Retinal pigment epithelial cell (primary cell): ENCODE results near the gene TBL1X.
A peak's percentile ranks its signal among the peaks of the same experiment; 100 is the strongest.

ENCODE experiments used
- DNase-seq: peaks from one replicate; pipeline ENCODE4 v3.0.0-alpha.2; 2010; ENCODE audit warnings: low read depth
- H3K4me3 ChIP-seq: 2 replicates; pipeline ENCODE4 v1.5.1; 2011; ENCODE audit warnings: mild to moderate bottlenecking, low read length, control low read depth, moderate library complexity
- TF ChIP-seq, protein P1 (sequence below): conservative IDR thresholded peaks from 2 replicates; pipeline ENCODE4 v1.5.1; 2011; ENCODE audit warnings: low read depth, low read length, control low read depth, inconsistent platforms

The TBL1X gene

DNA sequence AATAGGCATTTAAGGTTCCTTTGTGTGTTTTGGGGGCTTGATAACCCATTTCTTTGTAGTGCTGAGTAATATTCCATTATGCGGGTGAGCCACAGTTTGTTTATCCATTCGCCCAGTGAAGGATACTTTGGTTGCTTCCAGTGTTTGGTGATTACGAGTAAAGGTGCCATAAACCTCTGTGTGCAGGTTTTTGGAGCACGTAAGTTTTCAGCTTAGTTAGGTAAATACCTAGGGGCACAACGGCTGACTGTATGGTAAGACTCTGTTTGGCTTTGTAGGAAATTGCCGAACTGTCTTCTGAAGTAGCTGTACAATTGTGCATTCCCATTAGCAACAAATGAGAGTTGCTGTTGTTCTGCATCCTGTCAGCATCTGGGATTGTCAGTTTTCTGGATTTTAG lies 3.8 kb upstream of the TBL1X start:
- TF ChIP-seq, protein P1, sequence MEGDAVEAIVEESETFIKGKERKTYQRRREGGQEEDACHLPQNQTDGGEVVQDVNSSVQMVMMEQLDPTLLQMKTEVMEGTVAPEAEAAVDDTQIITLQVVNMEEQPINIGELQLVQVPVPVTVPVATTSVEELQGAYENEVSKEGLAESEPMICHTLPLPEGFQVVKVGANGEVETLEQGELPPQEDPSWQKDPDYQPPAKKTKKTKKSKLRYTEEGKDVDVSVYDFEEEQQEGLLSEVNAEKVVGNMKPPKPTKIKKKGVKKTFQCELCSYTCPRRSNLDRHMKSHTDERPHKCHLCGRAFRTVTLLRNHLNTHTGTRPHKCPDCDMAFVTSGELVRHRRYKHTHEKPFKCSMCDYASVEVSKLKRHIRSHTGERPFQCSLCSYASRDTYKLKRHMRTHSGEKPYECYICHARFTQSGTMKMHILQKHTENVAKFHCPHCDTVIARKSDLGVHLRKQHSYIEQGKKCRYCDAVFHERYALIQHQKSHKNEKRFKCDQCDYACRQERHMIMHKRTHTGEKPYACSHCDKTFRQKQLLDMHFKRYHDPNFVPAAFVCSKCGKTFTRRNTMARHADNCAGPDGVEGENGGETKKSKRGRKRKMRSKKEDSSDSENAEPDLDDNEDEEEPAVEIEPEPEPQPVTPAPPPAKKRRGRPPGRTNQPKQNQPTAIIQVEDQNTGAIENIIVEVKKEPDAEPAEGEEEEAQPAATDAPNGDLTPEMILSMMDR, result no peak
- no peak overlapping the region for H3K4me3 ChIP-seq
- no peak for DNase-seq

DNA sequence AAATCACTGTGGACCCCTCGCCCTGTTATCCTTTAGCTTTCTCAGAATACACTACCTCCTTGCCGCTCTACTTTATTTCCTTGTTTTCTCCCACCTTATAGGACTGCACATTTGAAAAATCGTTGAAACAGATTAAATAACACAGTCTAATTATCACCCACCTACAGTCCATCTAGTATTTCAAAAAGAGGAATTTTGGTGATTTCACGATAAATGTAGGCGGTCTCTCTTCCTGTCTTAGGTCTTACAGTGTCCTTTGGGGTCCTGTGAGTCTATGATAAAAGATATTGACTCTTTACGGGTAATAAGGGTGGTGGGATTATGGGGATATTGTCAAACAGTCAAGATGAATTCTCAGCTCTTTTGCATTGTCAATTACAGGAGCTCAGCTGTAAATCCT lies 2.4 kb upstream of the TBL1X start:
- DNase-seq, result no peak
- no peak overlapping the region for H3K4me3 ChIP-seq
- TF ChIP-seq, protein P1, result no peak

DNA sequence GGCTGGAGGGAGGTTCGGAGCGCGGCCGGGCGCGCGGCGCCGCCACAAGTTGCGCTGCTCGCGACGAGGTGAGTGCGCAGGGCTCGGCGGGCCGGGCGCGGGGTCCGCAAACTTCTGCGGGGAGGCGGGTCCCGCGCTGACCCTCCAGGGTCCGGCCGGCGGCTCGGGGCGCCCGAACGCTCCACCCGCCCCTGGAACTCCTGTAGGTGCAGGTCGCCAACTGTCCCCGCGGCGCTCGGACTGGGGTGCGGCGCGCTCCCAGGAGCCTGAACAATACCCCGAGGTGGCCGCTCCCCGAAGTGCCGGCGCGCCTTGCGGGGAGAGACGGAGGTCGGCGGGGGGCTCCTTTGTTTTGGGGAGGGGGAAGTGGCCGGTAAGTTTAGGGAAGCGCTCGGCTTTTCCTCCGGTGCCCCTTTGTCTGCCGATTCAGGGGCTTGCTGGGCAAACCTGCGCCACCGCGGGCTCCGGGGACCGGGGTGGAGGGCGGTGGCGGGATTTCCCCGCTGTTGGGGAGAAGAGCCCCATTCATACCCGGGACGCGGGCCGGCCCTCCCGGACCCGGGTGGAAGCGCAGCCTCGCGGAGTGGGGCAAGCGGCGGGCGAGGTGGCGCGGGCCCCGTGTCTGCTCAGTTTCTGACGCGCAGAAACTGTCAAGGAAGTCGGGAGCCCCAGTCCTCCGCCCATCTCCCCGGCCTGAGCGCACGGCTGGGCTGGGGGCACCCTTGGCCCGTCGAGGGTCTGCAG lies 694 bp downstream of the TBL1X start:
- DNase-seq, result no peak
- peak overlapping the region; percentile 59 for H3K4me3 ChIP-seq
- TF ChIP-seq, protein P1, result no peak

DNA sequence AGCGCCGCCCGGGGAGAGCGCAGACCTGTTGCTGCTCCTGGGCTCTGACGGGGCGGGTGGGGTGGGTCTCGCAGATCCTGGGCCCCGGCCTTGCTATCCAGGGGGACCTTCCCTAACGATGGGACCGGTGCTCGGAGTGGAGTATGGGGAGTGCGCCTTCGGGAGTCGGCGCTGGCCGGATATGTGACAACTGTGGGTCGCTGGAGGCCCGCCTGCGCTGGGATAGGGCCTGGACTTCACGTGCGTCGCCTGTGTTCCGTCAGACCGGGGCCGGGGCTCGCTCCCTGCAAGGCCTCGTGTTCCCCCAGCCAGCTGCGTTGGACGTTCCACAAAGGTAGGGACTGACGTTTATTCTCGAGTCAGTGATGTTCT lies 1.3 kb downstream of the TBL1X start:
- peak overlapping the region; percentile 59 for H3K4me3 ChIP-seq
- TF ChIP-seq, protein P1, result no peak
- DNase-seq, result no peak

DNA sequence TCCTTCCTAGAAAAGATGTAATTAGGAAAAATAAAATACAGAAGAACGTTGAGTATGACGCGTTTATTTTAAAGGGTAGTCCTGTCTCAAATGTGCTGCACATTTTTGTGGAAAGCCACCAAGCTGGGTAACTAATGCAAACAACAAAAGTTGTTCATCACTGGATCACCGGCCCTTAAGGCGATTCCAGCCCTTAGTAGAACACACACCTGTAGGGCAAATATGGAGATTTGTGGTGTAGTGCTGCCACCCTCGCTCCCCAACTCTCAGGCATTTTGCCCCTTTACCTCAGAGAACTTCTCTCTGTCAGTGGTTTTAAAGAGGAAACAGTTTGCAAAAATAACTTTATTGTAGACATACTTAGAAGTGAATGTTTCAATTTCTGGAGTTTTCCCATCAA lies 1.9 kb downstream of the TBL1X start:
- TF ChIP-seq, protein P1, result no peak
- DNase-seq, result no peak
- peak overlapping the region; percentile 59 for H3K4me3 ChIP-seq

DNA sequence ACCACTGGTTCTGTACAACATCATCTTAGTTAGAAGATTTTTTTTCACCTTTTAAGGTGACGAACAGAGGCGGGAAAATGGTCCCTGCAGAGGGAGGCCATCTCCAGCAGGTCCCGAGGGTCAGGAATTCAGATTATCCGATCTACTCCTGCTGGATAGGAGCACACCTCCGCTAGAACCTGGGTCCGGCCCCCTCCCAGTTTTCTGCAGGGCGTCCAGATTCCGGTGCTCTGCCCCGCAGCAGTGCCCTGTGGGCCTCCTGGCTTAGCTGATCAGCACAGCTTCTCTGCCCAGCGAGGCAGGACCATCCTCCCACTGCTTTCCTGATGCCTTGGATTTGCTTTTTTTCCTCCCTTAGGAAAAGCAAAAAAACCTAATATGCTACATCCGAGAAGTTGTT lies 2.3 kb downstream of the TBL1X start:
- TF ChIP-seq, protein P1, result no peak
- H3K4me3 ChIP-seq, result peak overlapping the region; percentile 59
- no peak for DNase-seq

DNA sequence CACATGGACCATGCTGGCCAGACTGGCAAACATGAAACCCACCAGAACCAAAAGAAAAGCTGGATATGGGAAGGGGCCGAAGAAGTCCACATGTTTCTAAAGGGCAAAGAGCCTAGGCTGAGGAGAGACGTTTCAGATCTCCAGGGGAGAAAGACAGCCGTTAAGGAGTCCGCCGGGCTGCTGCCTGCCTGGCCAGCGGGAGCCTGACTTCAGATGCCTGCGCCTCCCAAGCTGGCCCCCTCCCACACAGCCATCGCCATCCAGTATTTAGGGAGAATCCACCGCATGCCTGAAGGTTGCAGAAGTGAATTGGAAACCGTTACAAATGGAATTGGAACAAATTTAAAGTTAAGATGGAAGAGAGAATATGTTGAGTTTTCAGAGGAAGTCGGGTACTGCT lies 2.9 kb downstream of the TBL1X start:
- H3K4me3 ChIP-seq, result peak overlapping the region; percentile 59
- TF ChIP-seq, protein P1, result no peak
- DNase-seq, result no peak
